GM18498 (cell line): ENCODE data around the gene SSC5D.

Source experiments
- ATAC-seq: cut with Tn5 transposase; IDR thresholded peaks from one replicate; pipeline ENCODE4 v1.9.1; 2021; ENCODE audit warnings: mild to moderate bottlenecking, moderate library complexity; ENCODE audit not compliant: unreplicated experiment

Gene SSC5D

DNA sequence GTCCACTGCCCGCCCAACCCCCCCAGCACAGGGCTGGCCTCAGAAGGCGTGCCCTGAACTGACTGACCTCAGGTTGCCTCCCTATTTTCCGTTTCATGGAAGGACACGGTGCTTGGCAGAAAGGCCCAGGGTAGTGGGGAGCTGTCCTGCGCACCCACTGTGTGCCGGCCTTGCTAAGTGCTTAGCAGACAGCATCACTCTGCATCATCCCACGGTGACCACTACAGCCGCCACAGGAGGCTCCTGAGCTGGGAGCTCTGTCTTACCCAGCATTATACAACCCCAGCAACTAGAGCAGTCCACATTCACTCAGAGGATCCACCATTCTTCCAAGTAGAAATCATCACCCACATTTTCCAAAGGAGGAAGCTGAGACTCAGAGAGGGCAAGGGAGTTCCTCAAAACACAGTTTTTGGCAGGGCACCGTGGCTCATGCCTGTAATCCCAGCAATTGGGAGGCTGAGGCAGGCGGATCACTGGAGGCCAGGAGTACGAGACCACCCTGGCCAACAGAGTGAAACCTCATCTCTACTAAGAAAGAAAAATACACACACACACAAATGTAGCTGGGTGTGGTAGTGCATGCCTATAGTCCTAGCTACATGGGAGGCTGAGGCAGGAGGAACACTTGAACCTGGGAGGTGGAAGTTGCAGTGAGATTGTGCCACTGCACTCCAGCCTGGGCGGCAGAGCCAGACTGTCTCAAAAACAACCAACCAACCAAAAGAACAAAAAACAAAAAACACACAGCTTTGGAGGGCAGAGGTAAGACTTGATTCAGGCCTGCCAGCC is 47.1 kb downstream of the SSC5D start:
- no peak for ATAC-seq

- ATAC-seq = no peak
Measured at GRCh38 chr19:55535965-55536350, 47.7 kb downstream of the SSC5D start.

- no peak for ATAC-seq
Measured at GRCh38 chr19:55536366-55536765, 48.1 kb downstream of the SSC5D start.

DNA sequence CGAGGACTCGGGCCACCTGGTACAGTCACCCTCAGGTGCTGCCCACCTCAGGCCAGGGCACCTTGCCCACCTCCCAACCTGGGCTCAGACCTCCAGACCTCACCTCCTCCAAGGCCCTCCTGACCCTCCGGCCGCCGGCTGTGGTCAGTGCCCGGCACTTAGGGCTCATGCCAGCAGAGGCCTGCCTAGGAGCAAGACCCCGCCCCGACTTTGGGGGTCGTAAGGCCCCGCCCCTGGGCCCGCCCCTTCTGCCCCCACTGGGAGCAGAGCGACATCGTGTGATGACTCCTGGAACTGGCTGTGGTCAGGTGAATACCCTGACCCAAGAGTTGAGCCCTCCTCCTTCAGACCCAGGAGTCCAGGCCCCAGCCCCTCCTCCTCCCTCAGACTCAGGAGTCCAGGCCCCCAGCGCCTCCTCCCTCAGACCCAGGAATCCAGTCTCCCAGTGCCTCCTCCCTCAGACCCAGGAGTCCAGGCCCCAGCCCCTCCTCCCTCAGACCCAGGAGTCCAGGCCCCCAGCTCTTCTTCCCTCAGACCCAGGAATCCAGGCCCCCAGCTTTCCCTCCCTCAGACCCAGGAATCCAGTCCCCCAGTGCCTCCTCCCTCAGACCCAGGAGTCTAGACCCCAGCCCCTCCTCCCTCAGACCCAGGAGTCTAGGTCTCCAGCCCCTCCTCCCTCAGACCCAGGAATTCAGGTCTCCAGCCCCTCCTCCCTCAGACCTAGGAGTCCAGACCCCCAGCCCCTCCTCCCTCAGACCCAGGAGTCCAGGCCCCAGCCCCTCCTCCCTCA is 48.9 kb downstream of the SSC5D start, which contains the start of gene SBK2:
Gene SBK2 (minus strand): TSS at position 183 of the 790 bp plus-strand sequence. CDS start 839 bp downstream, outside the sequence.
- ATAC-seq = no peak

DNA sequence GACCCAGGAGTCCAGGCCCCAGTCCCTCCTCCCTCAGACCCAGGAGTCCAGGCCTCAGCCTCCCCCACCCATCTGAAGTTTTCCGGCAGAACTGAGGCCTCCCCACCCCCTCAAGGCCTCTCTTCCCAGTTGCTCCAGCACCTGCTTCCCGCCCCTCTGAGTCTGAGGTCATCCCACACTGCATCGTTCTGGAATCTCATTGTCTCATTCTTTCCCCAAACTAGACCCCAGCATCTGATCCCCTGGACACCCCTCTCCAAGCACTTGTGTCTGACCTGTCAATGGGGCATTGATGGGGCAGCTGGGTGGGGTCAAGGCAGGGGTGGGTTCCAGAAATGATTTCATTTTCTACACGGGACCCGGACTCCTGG is 49.5 kb downstream of the SSC5D start:
- ATAC-seq = no peak

GRCh38 chr19:55538132-55538531 is 49.9 kb downstream of the SSC5D start:
- no peak for ATAC-seq

GRCh38 chr19:55539090-55539984 is 51.1 kb downstream of the SSC5D start:
- ATAC-seq = no peak

GRCh38 chr19:55540619-55541018 is 52.4 kb downstream of the SSC5D start:
- no peak for ATAC-seq

DNA sequence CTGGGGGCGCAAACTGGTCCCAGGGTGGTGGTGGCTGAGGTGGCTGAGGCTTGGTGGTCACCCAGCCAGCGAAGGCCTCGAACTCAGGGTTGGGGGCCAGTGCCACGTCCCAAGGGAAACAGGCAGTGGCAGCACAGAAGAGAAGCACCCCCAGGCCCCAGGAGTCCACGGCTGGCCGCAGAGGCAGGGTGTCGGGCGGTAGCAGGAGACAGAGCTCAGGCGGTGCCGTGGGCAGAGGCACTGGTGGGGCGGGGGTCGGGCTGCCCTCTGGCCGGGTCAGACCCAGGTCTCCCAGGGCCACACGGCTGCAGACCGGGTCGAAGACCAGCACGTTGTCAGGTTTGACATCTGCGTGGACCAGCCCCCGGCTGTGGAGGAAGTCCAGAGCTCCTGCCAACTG is 52.9 kb downstream of the SSC5D start:
- ATAC-seq = no peak

- ATAC-seq = no peak
Measured at GRCh38 chr19:55542292-55542855, 54.1 kb downstream of the SSC5D start.

GRCh38 chr19:55543567-55543966 is 55.3 kb downstream of the SSC5D start:
- no peak for ATAC-seq

DNA sequence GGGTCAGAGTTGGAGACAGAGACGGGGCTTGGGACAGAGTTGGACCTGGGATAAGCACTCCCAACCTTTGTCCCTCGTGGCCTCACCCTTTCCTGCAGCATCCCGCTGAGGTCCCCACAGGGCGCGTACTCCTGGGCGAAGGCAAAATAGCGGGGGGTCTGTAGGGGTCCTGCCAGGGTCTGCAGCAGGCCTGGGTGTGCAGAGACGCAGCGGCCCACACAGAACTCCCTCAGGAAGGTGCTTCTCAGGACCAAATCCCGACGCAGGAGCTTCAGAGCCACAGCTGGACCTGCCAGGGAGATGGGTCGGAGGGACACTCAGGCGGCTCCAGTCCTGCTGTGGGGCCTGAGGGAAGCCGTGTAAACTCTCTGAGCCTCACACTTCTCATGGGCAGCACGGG is 55.8 kb downstream of the SSC5D start:
- no peak for ATAC-seq

DNA sequence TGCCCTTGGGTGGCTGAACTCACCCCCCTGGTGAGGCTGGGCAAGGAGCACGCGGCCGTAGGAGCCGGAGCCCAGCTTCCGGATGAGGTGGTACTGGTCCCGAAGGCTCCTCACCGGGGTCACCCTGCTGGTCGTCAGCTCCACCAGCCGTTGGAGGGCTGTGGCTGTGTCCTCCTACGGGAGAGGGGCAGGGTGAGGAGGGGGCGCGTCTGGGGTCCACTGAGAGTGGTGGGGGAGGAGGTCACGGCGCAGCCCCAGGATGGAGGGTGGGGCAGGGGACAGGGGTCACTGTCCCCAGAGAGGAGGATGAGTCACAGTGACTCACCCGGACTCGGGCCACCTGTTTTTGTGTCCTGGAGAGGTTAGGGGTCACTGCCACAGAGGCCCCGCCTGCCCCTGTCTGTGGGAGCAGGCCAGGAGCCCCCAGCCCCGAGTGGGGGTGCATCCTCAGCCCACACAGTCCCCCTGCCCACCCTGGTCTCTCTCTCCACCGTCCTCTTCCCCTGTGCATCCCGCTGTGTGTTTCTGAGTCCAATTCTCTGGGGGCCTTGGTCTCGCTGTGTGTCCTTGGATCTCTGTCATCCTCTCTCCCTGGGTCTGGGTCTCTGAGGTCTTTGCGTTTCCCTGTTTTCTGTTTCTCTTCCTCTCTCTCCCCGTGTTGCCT is 56.7 kb downstream of the SSC5D start:
- no peak for ATAC-seq

- ATAC-seq = no peak
Measured at GRCh38 chr19:55545443-55545842, 57.2 kb downstream of the SSC5D start, which contains the start of gene SBK3. Gene SBK3 (minus strand): TSS chr19:55545543. CDS start chr19:55545543, 0 bp downstream.

- no peak for ATAC-seq
Measured at GRCh38 chr19:55546011-55546410, 57.8 kb downstream of the SSC5D start.

- ATAC-seq = no peak
Measured at GRCh38 chr19:55546822-55547614, 58.8 kb downstream of the SSC5D start.

- no peak for ATAC-seq
Measured at GRCh38 chr19:55549500-55550320, 61.5 kb downstream of the SSC5D start.

GRCh38 chr19:55550321-55550650 is 62.0 kb downstream of the SSC5D start:
- no peak for ATAC-seq

DNA sequence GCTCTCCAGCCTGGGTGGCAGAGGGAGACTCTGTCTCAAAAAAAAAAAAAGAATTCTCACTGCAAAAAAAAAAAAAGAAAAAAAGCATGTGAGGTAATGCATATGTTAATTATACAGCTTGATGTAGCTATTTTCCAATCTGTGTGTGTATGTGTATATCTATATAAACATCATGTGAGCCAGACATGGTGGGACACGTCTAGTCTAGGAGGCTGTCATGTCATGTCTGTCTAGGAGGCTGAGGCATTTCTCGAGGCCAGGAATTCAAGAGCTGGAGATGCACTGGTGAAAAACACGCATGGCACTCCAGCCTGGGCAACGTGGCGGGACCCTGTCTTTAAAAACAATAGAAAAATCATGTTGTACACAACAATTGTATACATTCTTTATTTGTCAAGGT is 64.0 kb downstream of the SSC5D start:
- no peak for ATAC-seq
